Panc1 (cell line): Measurements from ENCODE around the gene GMDS. TPM values are rescaled to one million over a fixed set of nuclear protein-coding genes. Genes with fewer than 3 reads are reported as not detected.

ENCODE experiments used
- ATAC-seq: fragments of 200-7000 bp; cut with Tn5 transposase; 2 replicates; pipeline ENCODE4 v1.9.1; 2020; ENCODE audit warnings: mild to moderate bottlenecking, moderate library complexity
- BruUV-seq: library from RNA; stranded (reverse); fragments of 400-500 nt; replicated peaks from 2 replicates; lab custom pipeline; 2021; lab: Mats Ljungman, UMichigan
- CTCF ChIA-PET: fragments of 300-600 bp; sonication (Branson Sonifier 250); formaldehyde crosslinking; loops from one replicate; lab custom pipeline; 2022; ENCODE audit warnings: antibody characterized with exemption; lab: Charles Lee
- POLR2A ChIA-PET: fragments of 300-600 bp; sonication (Branson Sonifier 250); formaldehyde crosslinking; loops from one replicate; lab custom pipeline; 2022; ENCODE audit warnings: antibody characterized with exemption; lab: Charles Lee
- DNase-seq: peaks from one replicate; pipeline ENCODE4 v3.0.0-alpha.2; 2010; ENCODE audit warnings: low read depth, low spot score
- H3K27ac ChIP-seq: 2 replicates; pipeline ENCODE4 v1.5.1; 2011; ENCODE audit warnings: mild to moderate bottlenecking, low read length, inconsistent platforms
- H3K27me3 ChIP-seq: fragments of 200-500 bp; sonication (Bioruptor generic); 2 replicates; pipeline ENCODE4 v1.6.0; 2014; ENCODE audit warnings: low read length, inconsistent platforms; ENCODE audit not compliant: control insufficient read depth, insufficient read depth
- H3K36me3 ChIP-seq: fragments of 200-500 bp; sonication (Bioruptor generic); 2 replicates; pipeline ENCODE4 v1.5.1; 2014; ENCODE audit warnings: inconsistent platforms, mild to moderate bottlenecking, low read length, moderate library complexity; ENCODE audit not compliant: control insufficient read depth, insufficient read depth
- H3K4me1 ChIP-seq: 2 replicates; pipeline ENCODE4 v1.5.1; 2011; ENCODE audit warnings: inconsistent platforms, mild to moderate bottlenecking, low read length, moderate library complexity; ENCODE audit not compliant: control insufficient read depth, insufficient read depth
- H3K4me3 ChIP-seq, 2 experiments: 2 replicates each; pipeline ENCODE4 v1.5.1; 2011 to 2012; ENCODE audit warnings: low read depth in 2 of 2, low read length in 2 of 2, mild to moderate bottlenecking in 2 of 2, inconsistent platforms in 1 of 2, moderate library complexity in 1 of 2
- H3K9me3 ChIP-seq: fragments of 200-500 bp; sonication (Bioruptor generic); 2 replicates; pipeline ENCODE4 v1.5.1; 2014; ENCODE audit warnings: low read depth, mild to moderate bottlenecking, inconsistent platforms, low read length, moderate library complexity; ENCODE audit not compliant: control insufficient read depth, insufficient read depth
- CTCF ChIP-seq: fragments of 450-650 bp; IDR thresholded peaks from 2 replicates; pipeline ENCODE4 v1.5.1; 2017; ENCODE audit warnings: mild to moderate bottlenecking
- POLR2AphosphoS5 ChIP-seq: IDR thresholded peaks from 2 replicates; pipeline ENCODE4 v1.6.1; 2012; ENCODE audit warnings: mild to moderate bottlenecking, low read depth, low read length, moderate library complexity
- REST ChIP-seq, 2 experiments: IDR thresholded peaks; 2 replicates each; pipeline ENCODE4 v1.6.1; 2011 to 2012; ENCODE audit warnings: low read depth in 2 of 2, control low read depth in 1 of 2, low read length in 1 of 2, mild to moderate bottlenecking in 1 of 2, moderate library complexity in 1 of 2; ENCODE audit not compliant: insufficient read depth in 1 of 2
- SIN3A ChIP-seq: IDR thresholded peaks from 2 replicates; pipeline ENCODE4 v1.6.1; 2012; ENCODE audit warnings: low read depth, mild to moderate bottlenecking, low read length, moderate library complexity, borderline replicate concordance; ENCODE audit not compliant: insufficient read depth
- TCF7L2 ChIP-seq: IDR thresholded peaks from 2 replicates; pipeline ENCODE4 v1.6.1; 2011; ENCODE audit warnings: mild to moderate bottlenecking, low read depth, low read length, inconsistent platforms
- in situ Hi-C: cut with HindIII; loops from 2 replicates; pipeline ENCODE4 v1.10.0; 2016; ENCODE audit warnings: low sequenced_read_pairs, low pct_unique_long_range_greater_than_20kb
- intact Hi-C: fragments of 100-400 bp; cut with micrococcal nuclease; formaldehyde crosslinking; loops from one replicate; pipeline ENCODE4 v1.10.0; 2022; ENCODE audit not compliant: unreplicated experiment
- total RNA-seq: library from RNA; stranded (reverse); gene quantifications from one replicate; pipeline ENCODE4 v1.2.1, GENCODE V29; 2021; ENCODE audit not compliant: unreplicated experiment

Gene GMDS
- total RNA-seq, 1 experiment from 2014 or later, result 9.8 TPM

- intact Hi-C loops, result no loop called here
- no peaks in the 10 kb centered on the region for H3K9me3 ChIP-seq
- TF ChIP-seq REST (IDR thresholded peaks at IDR 0.05; ENCODE audit: insufficient read depth in 1 of 2, low read depth in 2 of 2, low read length in 1 of 2), result no peak
- TF ChIP-seq POLR2AphosphoS5, result no peak
- no peak for TF ChIP-seq CTCF
- ATAC-seq (no peak), DNase-seq (no peak)
- CTCF ChIA-PET, result no interaction called here
- no peak overlapping the region for H3K27ac ChIP-seq
- no TSS peak for BruUV-seq
- H3K27me3 ChIP-seq, result no peaks in the 10 kb centered on the region
- no peaks in the 10 kb centered on the region for H3K36me3 ChIP-seq
- H3K4me1 ChIP-seq, result no peaks in the 10 kb centered on the region
- H3K4me3 ChIP-seq, result no peak overlapping the region
- in situ Hi-C loops, result no loop called here
- POLR2A ChIA-PET, result no interaction called here
Measured at GRCh38 chr6:1966713-1967112, 278.7 kb downstream of the GMDS start.

- DNase-seq (no peak), ATAC-seq (no peak)
- BruUV-seq, result no TSS peak
- Histone ChIP-seq H3K27me3 (no peaks in the 10 kb centered on the region), H3K4me1 (no peaks in the 10 kb centered on the region), H3K27ac (no peak overlapping the region), H3K4me3 (no peak overlapping the region), H3K36me3 (no peaks in the 10 kb centered on the region), H3K9me3 (no peaks in the 10 kb centered on the region)
- TF ChIP-seq CTCF (no peak), SIN3A (no peak), POLR2AphosphoS5 (no peak), TCF7L2 (no peak), REST (IDR thresholded peaks at IDR 0.05; ENCODE audit: insufficient read depth in 1 of 2, low read depth in 2 of 2, low read length in 1 of 2) (no peak)
- in situ Hi-C loops, result no loop called here
- CTCF ChIA-PET, result no interaction called here
- intact Hi-C loops, result no loop called here
- POLR2A ChIA-PET, result no interaction called here
Measured at GRCh38 chr6:1965596-1966224, 279.7 kb downstream of the GMDS start.
